Gastrocnemius medialis (tissue), 4 donors: ENCODE data around the gene PGM2.

Source experiments
- CTCF ChIP-seq, 5 experiments: fragments of 450-650 bp in 3 of 5; fragments of 200-600 bp in 2 of 5; sonication (generic) in 2 of 5; IDR thresholded peaks in 4 of 5; conservative IDR thresholded peaks in 1 of 5; 1 replicate in 4 of 5; 2 replicates in 1 of 5; pipeline ENCODE4 v1.5.1; 2016 to 2019; ENCODE audit warnings: antibody characterized with exemption in 5 of 5, mild to moderate bottlenecking in 3 of 5, moderate library complexity in 3 of 5
- POLR2A ChIP-seq, 2 donors: fragments of 450-650 bp; IDR thresholded peaks; one replicate each; pipeline ENCODE4 v1.6.1; 2017; ENCODE audit warnings: antibody characterized with exemption in 2 of 2, mild to moderate bottlenecking in 2 of 2, moderate library complexity in 2 of 2

- no peak for TF ChIP-seq CTCF (IDR thresholded peaks at IDR 0.05 in 4 of 5, conservative IDR thresholded peaks at IDR 0.05 in 1 of 5)
- TF ChIP-seq POLR2A (IDR thresholded peaks at IDR 0.05) = no peak
Observed at GRCh38 chr4:37797374-37797773, 29.1 kb upstream of the PGM2 start.
